Measurements from ENCODE around the gene CHCHD6. TPM values are rescaled to one million over a fixed set of nuclear protein-coding genes. Genes with fewer than 3 reads are reported as not detected.
"Not testable (repeated sequence)": the region's sequence is repeated elsewhere in the genome, so short reads cannot be mapped to it uniquely, and the experiment has no call there.

CHCHD6 gene
- total and polyA plus RNA-seq, 12 donors: 5.2 to 27.0 (median 10.2) TPM

DNA sequence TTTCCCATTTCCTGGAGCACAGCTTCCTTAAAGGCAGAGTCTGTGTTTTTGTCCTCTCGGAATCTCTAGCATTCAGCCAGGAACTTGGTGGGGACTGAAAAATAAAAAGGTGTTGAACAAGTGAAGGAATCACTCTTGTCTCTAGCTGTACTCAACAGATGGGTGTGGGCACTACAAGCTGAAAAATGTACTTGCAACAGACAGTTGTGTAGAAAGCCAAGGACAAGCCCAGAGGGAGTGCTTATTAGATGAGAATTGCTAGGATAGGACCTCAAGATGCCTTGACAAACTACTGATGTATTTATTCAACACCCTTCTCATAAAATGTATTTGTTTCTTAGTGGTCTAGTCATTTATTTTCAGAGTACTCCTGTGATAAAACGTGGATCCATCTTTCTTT lies 95.1 kb downstream of the CHCHD6 start:
- WGBS, 2 donors: 90 to 96% methylated on average over 2 of the region's 2 CpGs
- no peak overlapping the region for H3K4me3 ChIP-seq
- no peak overlapping the region for H3K27ac ChIP-seq
- no peaks in the 10 kb centered on the region for H3K4me1 ChIP-seq
- TF ChIP-seq, protein P1, sequence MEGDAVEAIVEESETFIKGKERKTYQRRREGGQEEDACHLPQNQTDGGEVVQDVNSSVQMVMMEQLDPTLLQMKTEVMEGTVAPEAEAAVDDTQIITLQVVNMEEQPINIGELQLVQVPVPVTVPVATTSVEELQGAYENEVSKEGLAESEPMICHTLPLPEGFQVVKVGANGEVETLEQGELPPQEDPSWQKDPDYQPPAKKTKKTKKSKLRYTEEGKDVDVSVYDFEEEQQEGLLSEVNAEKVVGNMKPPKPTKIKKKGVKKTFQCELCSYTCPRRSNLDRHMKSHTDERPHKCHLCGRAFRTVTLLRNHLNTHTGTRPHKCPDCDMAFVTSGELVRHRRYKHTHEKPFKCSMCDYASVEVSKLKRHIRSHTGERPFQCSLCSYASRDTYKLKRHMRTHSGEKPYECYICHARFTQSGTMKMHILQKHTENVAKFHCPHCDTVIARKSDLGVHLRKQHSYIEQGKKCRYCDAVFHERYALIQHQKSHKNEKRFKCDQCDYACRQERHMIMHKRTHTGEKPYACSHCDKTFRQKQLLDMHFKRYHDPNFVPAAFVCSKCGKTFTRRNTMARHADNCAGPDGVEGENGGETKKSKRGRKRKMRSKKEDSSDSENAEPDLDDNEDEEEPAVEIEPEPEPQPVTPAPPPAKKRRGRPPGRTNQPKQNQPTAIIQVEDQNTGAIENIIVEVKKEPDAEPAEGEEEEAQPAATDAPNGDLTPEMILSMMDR (IDR thresholded peaks at IDR 0.05): no peak
- no peaks in the 10 kb centered on the region for H3K27me3 ChIP-seq
- intact Hi-C loops (cut with DNase I): no loop called here
- peaks cover 0 to 3% (median 0%) of the 10 kb centered on the region in 9 donors for H3K36me3 ChIP-seq
- peaks cover 0 to 12% (median 0%) of the 10 kb centered on the region in 11 donors for H3K9me3 ChIP-seq
- ATAC-seq (no peak), DNase-seq (no peak)

DNA sequence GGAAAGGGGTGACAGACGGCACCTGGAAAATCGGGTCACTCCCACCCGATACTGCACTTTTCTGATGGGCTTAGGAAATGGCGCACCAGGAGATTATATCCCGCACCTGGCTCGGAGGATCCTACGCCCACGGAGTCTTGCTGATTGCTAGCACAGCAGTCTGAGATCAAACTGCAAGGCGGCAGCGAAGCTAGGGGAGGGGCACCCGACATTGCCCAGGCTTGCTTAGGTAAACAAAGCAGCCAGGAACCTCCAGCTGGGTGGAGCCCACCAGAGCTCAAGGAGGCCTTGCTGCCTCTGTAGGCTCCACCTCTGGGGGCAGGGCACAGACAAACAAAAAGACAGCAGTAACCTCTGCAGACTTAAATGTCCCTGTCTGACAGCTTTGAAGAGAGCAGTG lies 97.3 kb downstream of the CHCHD6 start:
- ATAC-seq; H3K4me1 ChIP-seq; H3K27ac ChIP-seq; H3K27me3 ChIP-seq; H3K36me3 ChIP-seq; H3K4me3 ChIP-seq; DNase-seq; intact Hi-C loops (cut with DNase I): not testable (repeated sequence)
- WGBS, 2 donors: 96 to 97% methylated on average over 11 of the region's 11 CpGs
- H3K9me3 ChIP-seq: peaks cover 0 to 12% (median 0%) of the 10 kb centered on the region in 11 donors

DNA sequence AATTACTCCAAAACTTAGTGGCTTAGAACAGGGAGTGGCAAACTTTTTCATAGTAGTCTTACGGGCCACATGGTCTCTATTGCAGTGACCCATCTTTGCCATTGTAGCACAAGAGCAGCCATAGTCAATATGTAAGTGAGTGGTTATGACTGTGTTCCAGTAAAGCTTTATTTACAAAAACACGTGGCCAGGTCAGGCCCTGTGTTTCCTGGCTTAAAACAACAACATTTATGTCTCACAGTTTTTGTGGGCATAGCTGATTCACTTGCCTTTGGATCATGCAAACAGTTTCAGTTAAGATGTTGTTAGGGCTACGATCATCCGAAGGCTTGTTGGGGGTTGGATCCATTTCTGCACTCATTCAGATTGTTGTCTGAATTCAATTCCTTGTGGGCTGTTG lies 103.8 kb downstream of the CHCHD6 start:
- WGBS, 2 donors: 93 to 96% methylated on average over 4 of the region's 4 CpGs
- H3K4me3 ChIP-seq: no peak overlapping the region
- H3K27me3 ChIP-seq: no peaks in the 10 kb centered on the region
- no peak overlapping the region for H3K27ac ChIP-seq
- ATAC-seq (no peak), DNase-seq (no peak)
- TF ChIP-seq, protein P1 (IDR thresholded peaks at IDR 0.05): no peak
- H3K4me1 ChIP-seq: peaks cover 0 to 18% (median 7%) of the 10 kb centered on the region in 9 donors
- intact Hi-C loops (cut with DNase I): no loop called here
- H3K9me3 ChIP-seq: peaks cover 0 to 20% (median 0%) of the 10 kb centered on the region in 11 donors
- H3K36me3 ChIP-seq: no peaks in the 10 kb centered on the region

DNA sequence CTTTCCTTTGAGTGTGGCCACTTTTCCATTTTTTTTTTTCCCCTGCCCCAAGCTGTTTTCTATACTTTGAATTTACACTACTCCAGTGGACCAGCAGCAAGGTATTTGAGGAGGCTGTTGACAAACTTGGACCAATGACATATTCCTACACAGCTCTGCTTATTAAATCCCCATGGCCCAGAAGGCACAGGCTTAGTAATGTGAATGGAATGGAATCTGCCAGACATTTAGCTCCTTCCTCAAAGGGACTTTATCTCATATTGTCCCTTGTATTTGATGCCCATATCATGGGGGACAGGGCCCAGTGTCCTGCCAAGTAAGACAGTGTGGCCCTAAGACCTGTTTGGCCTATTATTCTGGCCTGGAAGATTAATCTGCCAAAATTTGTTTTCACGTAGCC lies 107.5 kb downstream of the CHCHD6 start:
- ATAC-seq (peak; percentile 43 to 93 (median 72)), DNase-seq (no peak)
- 51 to 55% methylated on average over 1 of the region's 1 CpG for WGBS, 2 donors
- no peaks in the 10 kb centered on the region for H3K36me3 ChIP-seq
- TF ChIP-seq, protein P1 (IDR thresholded peaks at IDR 0.05): no peak
- H3K27ac ChIP-seq: peak overlapping the region in 4 of 10 donors; percentile 20 to 57 (median 34)
- peaks cover 0 to 22% (median 11%) of the 10 kb centered on the region in 9 donors for H3K4me1 ChIP-seq
- no peaks in the 10 kb centered on the region for H3K27me3 ChIP-seq
- H3K9me3 ChIP-seq: peaks cover 0 to 20% (median 0%) of the 10 kb centered on the region in 11 donors
- intact Hi-C loops (cut with DNase I): no loop called here
- H3K4me3 ChIP-seq: no peak overlapping the region

DNA sequence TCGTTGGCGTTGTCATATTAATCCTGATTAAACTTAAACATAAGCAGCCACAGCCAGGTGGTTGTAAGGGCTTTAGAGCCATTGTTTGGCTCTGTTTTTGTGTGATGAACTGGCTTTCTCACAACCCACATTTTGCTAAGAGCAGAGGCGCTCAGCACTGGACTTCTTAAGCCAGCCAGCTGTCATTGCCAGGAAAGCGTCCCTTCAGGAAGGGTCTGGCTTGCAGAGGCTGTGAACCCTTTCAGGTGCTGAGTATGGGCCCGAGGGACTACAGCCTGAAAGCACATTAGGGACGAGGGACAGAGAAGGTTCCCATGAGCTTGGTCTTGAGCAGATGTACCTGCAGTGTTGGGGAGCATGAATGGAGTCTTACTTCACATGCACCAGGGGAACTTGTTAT lies 112.3 kb downstream of the CHCHD6 start:
- Histone ChIP-seq H3K4me1 (peaks cover 8 to 37% (median 22%) of the 10 kb centered on the region in 9 donors), H3K27ac (no peak overlapping the region), H3K4me3 (no peak overlapping the region), H3K9me3 (no peaks in the 10 kb centered on the region), H3K27me3 (no peaks in the 10 kb centered on the region), H3K36me3 (no peaks in the 10 kb centered on the region)
- ATAC-seq (no peak), DNase-seq (no peak)
- intact Hi-C loops (cut with DNase I): no loop called here
- 60 to 72% methylated on average over 6 of the region's 6 CpGs for WGBS, 2 donors
- TF ChIP-seq, protein P1 (IDR thresholded peaks at IDR 0.05): no peak

Measured in heart right ventricle (tissue), 16 donors.